Midbrain (tissue), 1 donor: ENCODE data around the gene RPS2.

Source experiments
- DNase-seq: peaks from one replicate; lab custom pipeline; 2025; lab: John Stamatoyannopoulos, UW

Gene RPS2

GRCh38 chr16:1918351-1919326, 46.0 kb downstream of the RPS2 start, which contains the start of gene HS3ST6:
Gene HS3ST6 (minus strand): TSS chr16:1918415. CDS start chr16:1918323, 92 bp downstream.
- DNase-seq, result no peak

GRCh38 chr16:1917665-1918350, 46.8 kb downstream of the RPS2 start:
- DNase-seq, result no peak

GRCh38 chr16:1917056-1917664, 47.5 kb downstream of the RPS2 start:
- DNase-seq, result no peak

GRCh38 chr16:1916640-1916990, 48.0 kb downstream of the RPS2 start:
- no peak for DNase-seq

- DNase-seq, result no peak
These were observed 48.6 kb downstream of the RPS2 start for GRCh38 chr16:1915732-1916639.

GRCh38 chr16:1914988-1915387, 49.6 kb downstream of the RPS2 start:
- DNase-seq, result no peak

GRCh38 chr16:1914084-1914608, 50.5 kb downstream of the RPS2 start:
- no peak for DNase-seq

- no peak for DNase-seq
These were observed 51.1 kb downstream of the RPS2 start for GRCh38 chr16:1913327-1914083.

GRCh38 chr16:1912215-1912543, 52.4 kb downstream of the RPS2 start:
- DNase-seq, result no peak
